Stimulated activated CD4-positive, alpha-beta T cell treated with anti-CD3 and anti-CD28 coated beads, Interleukin-15, amount 100 ng/mL, for 24 hours (primary cell): Measurements from ENCODE around the gene SKA1.
"Not testable (repeated sequence)": the region's sequence is repeated elsewhere in the genome, so short reads cannot be mapped to it uniquely, and the experiment has no call there.

Experiments
- DNase-seq: peaks from one replicate; pipeline ENCODE4 v3.0.0-alpha.2; 2020

Gene SKA1

GRCh38 chr18:50432915-50433314 is 58.1 kb downstream of the SKA1 start:
- no peak for DNase-seq

- DNase-seq: not testable (repeated sequence)
Observed at GRCh38 chr18:50436742-50437141, 61.9 kb downstream of the SKA1 start.

- no peak for DNase-seq
Observed at GRCh38 chr18:50439460-50440015, 64.7 kb downstream of the SKA1 start.

DNA sequence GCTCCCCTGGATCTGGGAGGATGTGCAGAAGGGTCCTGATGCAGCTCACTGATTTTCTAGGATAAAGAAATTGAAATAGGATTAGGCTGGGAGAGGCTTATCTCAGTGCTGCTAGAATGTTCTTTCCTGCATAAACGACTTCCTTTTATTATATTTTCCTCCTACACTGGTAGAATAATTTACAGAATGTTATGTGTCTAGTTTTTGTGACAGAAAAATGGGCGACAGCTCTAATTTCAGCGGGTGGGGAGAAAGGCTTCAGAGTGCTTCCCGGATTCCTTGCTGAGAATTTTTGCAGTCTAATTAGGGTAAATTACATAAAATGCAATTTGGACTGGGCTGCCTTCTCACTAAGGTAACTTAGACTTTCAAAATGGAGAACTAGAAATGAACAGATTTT is 66.2 kb downstream of the SKA1 start:
- no peak for DNase-seq

- DNase-seq: no peak
Observed at GRCh38 chr18:50441501-50441900, 66.7 kb downstream of the SKA1 start.
